Fibroblast of upper back skin (primary cell): ENCODE measurements around the gene ATAD2B.
A peak's percentile ranks its signal among the peaks of the same experiment; 100 is the strongest.
"Not testable (repeated sequence)": the region's sequence is repeated elsewhere in the genome, so short reads cannot be mapped to it uniquely, and the experiment has no call there.

Experiments used
- DNase-seq: peaks from one replicate; pipeline ENCODE4 v3.0.0-alpha.2; 2013

ATAD2B gene

GRCh38 chr2:23926750-23927571 lies at the start of gene ATAD2B:
Gene ATAD2B (minus strand): TSS chr2:23927123. CDS start chr2:23926770, 353 bp downstream.
- peak; percentile 93 for DNase-seq

GRCh38 chr2:23967846-23968245 lies 40.9 kb upstream of the ATAD2B start:
- DNase-seq = no peak

- no peak for DNase-seq
These were observed 27.5 kb upstream of the ATAD2B start for GRCh38 chr2:23954325-23955014.

GRCh38 chr2:23953625-23954024 lies 26.7 kb upstream of the ATAD2B start:
- peak; percentile 2 for DNase-seq

- not testable (repeated sequence) for DNase-seq
These were observed 25.6 kb upstream of the ATAD2B start for GRCh38 chr2:23952558-23952957.

- no peak for DNase-seq
These were observed 20.4 kb upstream of the ATAD2B start for GRCh38 chr2:23947350-23947749.

- peak; percentile 16 for DNase-seq
These were observed 18.1 kb upstream of the ATAD2B start for GRCh38 chr2:23944976-23945375.

GRCh38 chr2:23944527-23944926 lies 17.6 kb upstream of the ATAD2B start:
- DNase-seq = no peak

GRCh38 chr2:23943666-23944065 lies 16.7 kb upstream of the ATAD2B start:
- no peak for DNase-seq

- DNase-seq = no peak
These were observed 14.7 kb upstream of the ATAD2B start for GRCh38 chr2:23941644-23942043.

GRCh38 chr2:23940718-23941620 lies 14.0 kb upstream of the ATAD2B start:
- no peak for DNase-seq

GRCh38 chr2:23939987-23940717 lies 13.2 kb upstream of the ATAD2B start, which contains the start of gene UBXN2A:
Gene UBXN2A (plus strand): TSS chr2:23940463. CDS start chr2:23958315, 17,852 bp downstream.
- DNase-seq = peak; percentile 78

GRCh38 chr2:23934259-23934658 lies 7.3 kb upstream of the ATAD2B start:
- no peak for DNase-seq

GRCh38 chr2:23926290-23926749 lies 603 bp downstream of the ATAD2B start:
- no peak for DNase-seq

GRCh38 chr2:23925702-23926289 lies 1.1 kb downstream of the ATAD2B start:
- peak; percentile 51 for DNase-seq

GRCh38 chr2:23924589-23925359 lies 2.1 kb downstream of the ATAD2B start:
- DNase-seq = no peak

- peak; percentile 8 for DNase-seq
These were observed 8.0 kb downstream of the ATAD2B start for GRCh38 chr2:23918837-23919489.

GRCh38 chr2:23916727-23917405 lies 10.1 kb downstream of the ATAD2B start:
- no peak for DNase-seq

- no peak for DNase-seq
These were observed 11.6 kb downstream of the ATAD2B start for GRCh38 chr2:23915327-23915726.

- peak; percentile 12 for DNase-seq
These were observed 14.9 kb downstream of the ATAD2B start for GRCh38 chr2:23912054-23912453.
